ENCODE data around the gene CENPF. TPM values are rescaled to one million over a fixed set of nuclear protein-coding genes. Genes with fewer than 3 reads are reported as not detected.
A peak's percentile ranks its signal among the peaks of the same experiment; 100 is the strongest.
"Not testable (repeated sequence)": the region's sequence is repeated elsewhere in the genome, so short reads cannot be mapped to it uniquely, and the experiment has no call there.

The CENPF gene
- total RNA-seq, 1 donor from 2014 or later = 22.3 TPM

GRCh38 chr1:214583113-214583512, 19.9 kb upstream of the CENPF start:
- DNase-seq = no peak

DNA sequence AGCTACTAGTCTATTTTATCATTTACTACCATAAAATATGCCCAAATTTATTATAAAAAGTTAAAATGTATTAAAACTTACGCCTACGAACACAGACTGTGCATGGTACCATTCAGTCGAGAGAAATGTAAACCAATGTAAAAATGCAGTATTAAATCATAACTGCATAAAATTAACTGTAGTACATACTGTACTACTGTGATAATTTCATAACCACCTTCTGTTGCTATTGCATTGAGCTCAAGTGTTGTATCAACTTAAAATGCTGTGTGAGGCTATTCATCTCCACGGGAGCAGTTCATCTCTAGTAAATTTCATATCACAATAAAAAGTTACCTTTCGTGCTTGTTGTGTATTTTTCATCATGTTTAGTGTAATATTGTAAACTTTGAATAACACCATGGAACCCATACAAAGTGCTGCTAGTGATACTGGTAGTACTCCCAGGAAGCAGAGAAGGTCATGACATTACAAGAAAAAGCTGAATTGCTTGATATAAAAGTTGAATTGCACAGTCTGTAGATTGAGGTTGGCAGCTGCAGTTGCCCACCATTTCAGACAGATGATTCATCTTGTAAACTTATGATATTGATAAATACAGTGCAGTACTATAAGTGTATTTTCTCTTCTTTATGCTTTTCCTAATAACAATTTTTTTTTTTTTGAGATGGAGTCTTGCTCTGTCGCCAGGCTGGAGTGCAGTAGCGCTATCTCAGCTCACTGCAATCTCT, 19.0 kb upstream of the CENPF start:
- DNase-seq = no peak

DNA sequence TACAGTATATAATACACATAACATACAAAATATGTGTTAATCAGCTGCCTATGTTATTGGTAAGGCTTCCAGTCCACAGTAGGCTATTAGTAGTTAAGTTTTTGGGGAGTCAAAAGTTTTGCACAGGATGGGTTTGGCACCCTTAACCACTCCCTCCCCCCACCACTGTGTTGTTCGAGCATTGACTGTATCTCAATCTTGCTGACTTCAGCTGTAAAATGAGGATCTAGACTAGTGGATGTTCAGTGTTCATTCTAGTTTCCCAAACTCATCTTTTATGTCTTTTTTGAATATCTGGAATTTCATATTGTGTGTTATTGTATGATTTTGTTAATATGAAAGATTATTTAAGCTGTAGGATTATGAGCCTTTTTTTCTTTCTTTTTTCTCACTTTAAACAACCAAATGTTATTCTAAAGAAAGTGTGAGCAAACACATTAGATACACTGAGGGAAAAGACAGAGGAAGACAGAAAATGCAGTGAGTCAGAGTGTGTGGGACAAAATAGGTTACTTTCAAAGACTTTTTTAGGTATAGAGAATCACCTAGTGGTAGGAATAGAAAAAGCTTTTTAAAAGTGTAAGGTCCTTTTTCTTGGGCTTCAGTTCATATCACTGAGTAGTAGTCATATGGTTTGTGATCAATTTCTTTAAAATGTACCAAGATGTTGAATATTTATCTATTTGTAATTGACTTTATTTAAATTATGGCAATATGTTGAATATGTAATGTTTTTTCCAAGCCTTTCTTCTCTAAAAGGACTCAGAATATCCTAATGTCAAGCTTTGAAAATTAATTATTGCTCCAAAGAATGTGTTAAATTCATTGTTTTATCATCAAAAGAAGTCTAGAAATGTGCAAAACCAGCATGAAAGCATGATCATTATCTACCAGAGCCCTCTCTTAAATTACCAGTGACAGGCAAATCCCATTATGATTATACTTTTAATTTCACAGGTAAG, 17.9 kb upstream of the CENPF start:
- peak; percentile 74 for DNase-seq

- DNase-seq = no peak
Observed at GRCh38 chr1:214586621-214587020, 16.4 kb upstream of the CENPF start.

GRCh38 chr1:214587165-214587564, 15.8 kb upstream of the CENPF start:
- DNase-seq = no peak

GRCh38 chr1:214588963-214589597, 13.9 kb upstream of the CENPF start:
- no peak for DNase-seq

DNA sequence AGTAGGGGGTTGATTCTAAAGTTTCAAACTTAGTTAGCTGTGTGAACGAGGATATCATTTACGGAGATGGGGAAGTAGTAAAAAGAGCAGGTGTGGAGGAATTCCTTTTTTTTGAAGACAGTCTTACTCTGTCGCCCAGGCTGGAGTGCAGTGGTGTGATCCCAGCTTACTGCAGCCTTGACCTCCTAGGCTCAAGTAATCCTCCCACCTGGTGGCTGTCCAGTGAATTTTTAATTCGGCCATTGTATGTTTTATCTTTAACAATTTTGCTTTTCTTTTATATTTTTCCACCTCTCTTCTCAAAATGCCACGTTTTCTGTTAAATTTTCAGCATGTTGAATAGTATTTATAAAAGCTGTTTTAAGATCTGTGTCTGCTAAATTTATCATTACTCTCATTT, 12.3 kb upstream of the CENPF start:
- DNase-seq = peak; percentile 17

DNA sequence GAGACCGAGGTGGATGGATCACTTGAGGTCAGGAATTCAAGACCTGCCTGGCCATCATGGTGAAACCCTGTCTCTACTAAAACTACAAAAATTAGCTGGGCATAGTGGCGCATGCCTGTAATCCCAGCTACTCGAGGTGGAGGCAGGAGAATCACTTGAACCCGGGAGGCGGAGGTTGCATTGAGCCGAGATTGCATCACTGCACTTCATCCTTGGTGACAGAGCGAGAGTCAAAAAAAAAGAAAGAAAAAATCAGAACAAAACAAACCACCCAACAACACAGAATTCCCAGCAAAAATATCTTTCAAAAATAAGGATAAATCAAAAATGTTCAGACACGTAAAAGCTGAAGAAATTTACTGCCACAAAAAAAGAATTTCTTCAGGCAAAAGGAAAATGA, 11.1 kb upstream of the CENPF start:
- not testable (repeated sequence) for DNase-seq

GRCh38 chr1:214593158-214593557, 9.8 kb upstream of the CENPF start:
- DNase-seq = no peak

DNA sequence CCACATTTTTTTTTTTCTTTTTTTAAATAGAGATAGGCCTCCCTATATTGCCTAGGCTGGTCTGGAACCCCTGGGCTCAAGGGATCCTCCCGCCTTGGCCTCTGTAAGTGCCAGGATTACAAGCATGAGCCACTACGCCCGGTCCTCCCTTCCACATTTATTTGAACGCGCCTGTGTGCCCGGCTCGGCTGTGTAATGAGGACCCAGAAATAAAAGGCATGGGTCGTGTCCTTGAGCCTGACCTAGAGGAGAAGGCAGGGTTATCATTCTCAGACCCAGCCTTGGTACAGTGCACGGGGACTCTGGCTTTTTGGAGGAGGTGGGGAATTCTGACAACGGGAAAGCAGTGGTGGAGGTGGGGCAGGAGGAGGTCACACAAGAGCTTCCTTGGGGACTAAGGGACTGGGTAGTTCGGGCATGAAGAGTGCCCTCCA, 841 bp downstream of the CENPF start:
- DNase-seq = peak; percentile 30

DNA sequence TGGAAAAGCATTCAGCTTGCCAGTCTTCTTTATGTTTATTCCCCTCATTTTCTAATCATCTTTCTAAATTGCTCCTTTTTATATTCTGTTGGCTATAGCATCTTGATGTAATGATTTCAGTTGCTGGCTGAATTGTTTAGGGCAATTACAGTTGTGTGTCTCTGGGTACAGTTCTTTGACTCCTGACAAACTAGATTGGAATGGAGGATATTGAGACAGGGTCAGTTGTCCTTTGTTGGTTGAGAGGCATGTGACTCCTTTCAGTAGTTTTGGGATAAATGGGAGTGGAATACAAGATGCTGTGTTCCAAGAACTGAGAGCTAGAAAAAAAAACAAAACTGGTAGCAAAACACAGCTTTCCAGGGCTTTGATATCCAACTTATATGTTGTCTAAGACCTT, 1.5 kb downstream of the CENPF start:
- peak; percentile 26 for DNase-seq

- not testable (repeated sequence) for DNase-seq
Observed at GRCh38 chr1:214605484-214605883, 2.5 kb downstream of the CENPF start.

GRCh38 chr1:214605933-214606925, 3.2 kb downstream of the CENPF start:
- not testable (repeated sequence) for DNase-seq

DNA sequence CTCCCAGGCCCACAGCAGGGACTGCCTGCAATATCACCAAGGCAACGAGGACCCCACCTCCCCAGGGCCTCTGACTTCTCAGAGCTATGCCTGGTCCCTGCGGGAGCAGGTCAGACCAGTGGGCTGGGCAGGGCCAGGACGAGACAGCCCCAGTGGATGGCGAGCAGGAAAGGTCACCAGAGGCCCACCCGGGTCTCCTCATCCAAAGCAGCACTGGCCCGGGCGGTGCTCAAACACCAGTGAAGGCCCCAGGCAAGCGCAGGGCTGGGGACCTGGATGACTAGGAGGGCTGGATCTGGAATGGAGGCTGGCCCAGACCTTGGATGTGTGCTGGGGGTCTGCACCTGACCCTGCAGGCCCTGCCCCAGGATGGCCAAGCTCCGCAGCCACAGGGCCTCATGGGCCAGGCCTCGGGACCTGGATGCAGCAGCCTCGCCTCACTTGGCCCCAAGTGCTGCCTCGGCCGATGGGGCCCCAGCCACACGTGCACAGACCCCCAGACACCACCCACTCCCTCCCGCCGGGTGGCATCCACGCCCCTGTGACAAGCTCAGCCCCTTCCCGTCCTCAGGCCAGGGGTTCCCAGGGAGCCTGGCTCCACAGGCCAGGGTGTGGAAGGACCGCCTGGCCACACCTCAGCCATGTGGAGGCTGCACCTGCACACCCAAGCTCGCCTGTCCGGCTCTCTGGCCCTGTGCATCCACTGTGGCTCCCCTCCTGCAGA, 4.7 kb downstream of the CENPF start:
- not testable (repeated sequence) for DNase-seq

DNA sequence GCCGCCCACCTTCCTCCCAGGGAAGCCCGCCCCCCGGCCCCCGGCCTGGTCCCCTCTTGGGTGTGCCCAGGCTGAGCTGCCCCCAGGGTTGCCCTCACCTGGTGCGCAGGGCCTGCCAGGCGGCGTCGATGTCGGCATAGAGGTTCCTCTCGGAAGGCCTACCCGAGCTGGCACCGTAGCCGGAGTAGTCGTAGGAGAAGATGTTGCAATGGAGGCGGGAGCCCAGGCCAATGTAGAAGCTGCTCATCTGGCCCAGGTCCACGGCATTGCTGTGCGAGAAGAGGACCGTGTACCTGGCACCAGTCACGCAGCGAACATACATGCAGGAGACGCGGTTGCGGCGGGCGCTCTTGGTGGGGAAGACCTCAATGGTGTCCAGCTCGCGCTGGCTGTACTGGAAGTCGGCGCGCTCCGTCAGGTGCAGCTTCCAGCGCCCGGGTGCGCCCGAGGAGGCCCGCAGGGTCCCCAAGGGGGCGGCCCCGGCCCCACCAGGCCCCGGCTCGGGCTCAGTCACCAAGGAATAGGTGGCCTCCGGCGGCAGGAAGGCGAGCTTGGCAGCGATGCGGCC, 5.3 kb downstream of the CENPF start:
- DNase-seq = not testable (repeated sequence)

DNA sequence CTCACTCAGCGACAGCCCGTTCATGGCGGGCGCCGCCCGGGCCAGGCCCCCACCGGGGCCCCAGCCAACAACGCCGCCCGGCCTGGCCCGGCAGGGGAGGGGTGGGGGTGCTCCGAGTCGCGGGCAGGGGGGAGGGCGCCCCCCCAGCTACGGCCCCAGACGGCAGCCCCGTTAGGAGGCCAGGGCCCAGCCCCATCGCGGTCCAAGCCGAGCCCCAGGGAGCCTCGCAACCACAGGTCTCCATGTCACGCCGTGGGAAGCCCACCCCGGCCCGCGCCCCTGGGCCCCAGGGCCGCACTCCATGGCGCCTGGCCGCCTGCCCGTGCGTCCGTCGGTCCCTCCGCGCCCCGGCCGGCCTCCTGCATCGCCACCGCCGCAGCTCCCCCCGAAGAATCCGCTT, 5.8 kb downstream of the CENPF start:
- DNase-seq = not testable (repeated sequence)

DNA sequence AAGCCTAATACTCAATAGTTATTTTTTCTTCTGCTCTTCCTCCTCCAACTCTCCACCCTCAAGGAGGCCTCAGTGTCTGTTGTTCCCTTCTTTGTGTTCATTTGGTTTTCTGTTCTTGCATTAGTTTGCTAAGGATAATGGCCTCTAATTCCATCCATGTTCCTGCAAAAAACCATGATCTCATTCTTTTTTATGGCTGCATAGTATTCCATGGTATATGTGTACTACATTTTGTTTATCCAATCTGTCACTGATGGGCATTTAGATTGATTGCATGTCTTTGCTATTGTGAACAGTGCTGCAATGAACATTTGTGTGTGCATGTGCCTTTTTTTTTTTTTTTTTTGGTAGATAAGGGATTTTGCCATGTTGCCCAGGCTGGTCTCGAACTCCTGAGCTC, 6.7 kb downstream of the CENPF start:
- DNase-seq = no peak

GRCh38 chr1:214610136-214610535, 7.1 kb downstream of the CENPF start:
- not testable (repeated sequence) for DNase-seq

DNA sequence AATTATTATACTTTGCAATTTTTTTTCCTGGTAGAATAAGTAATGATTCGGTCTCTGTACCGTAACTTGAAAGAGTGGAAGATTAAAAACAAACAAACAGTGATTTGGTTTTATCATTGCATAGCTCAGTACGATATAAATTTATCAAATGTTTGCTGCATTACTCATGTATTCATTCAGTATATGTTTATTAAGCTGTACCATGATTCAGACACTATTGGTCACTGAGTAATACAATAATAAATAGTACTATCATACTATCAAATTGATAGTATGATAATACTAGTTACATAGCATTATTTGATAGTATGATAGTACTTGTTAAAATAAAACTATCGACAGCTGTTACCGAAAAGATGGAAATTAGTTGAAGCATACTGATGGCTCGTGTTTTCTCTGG, 12.1 kb downstream of the CENPF start:
- DNase-seq = peak; percentile 26

- peak; percentile 17 for DNase-seq
Observed at GRCh38 chr1:214615871-214616270, 12.9 kb downstream of the CENPF start.

- no peak for DNase-seq
Observed at GRCh38 chr1:214617246-214617645, 14.3 kb downstream of the CENPF start.

Measured in dermis blood vessel endothelial cell (primary cell).